Stimulated activated CD4-positive, alpha-beta T cell treated with anti-CD3 and anti-CD28 coated beads, Interleukin-1b, Interleukin-23, amount 100 ng/mL, for 24 hours (primary cell): ENCODE measurements around the gene COPE.
A peak's percentile ranks its signal among the peaks of the same experiment; 100 is the strongest.
"Not testable (repeated sequence)": the region's sequence is repeated elsewhere in the genome, so short reads cannot be mapped to it uniquely, and the experiment has no call there.

Experiments used
- DNase-seq, 4 experiments: peaks; one replicate each; pipeline ENCODE4 v3.0.0-alpha.2; 2020; ENCODE audit warnings: low read depth in 4 of 4, low spot score in 1 of 4

COPE gene

GRCh38 chr19:18940769-18941627 is 21.8 kb upstream of the COPE start, which contains the start of gene HOMER3:
Gene HOMER3, minus strand, starts transcription at chr19:18941217. Its CDS starts 2,235 bp downstream, at chr19:18938982.
- DNase-seq: peak; percentile 55 to 65 (median 62)

DNA sequence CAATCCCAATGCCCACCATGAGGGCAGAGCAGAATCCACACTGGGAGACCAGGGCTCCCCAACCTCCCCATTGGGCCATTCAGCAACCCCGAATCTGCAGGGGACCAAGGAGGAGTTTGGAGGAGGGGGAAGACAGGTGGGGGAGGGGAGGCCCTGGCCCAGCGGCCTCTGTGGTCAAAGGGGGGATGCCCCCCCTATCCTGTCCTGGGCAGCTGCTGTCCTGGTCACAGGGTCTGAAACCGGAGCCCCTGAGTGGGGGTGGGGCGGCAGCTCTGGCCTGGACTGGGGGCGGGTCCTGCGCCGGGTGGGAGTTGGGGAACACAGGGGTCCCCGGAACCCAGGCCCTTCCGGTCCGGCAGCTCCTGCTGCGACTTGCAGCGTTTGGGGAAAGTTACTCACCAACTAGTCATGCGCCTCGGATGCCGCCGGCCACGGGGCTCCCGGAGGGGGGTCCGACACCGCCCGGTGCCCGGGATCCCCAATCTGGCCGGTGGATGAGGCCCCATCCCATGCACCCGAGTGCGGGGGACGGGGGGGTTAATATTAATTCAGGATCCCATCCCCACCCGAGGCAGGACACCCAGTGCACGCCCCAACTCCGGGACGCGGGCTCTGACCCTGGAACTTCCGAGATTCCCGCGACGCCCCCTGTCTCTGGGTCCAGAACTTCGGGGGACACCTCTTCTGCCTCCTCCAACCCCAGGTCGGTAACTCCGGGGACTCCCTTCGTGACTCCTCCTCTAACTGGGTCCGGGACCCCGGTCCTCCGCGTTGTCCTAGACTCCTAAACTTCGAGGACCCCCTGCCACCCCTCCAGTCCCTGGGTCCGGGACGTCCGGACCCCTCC is 21.0 kb upstream of the COPE start:
- no peak for DNase-seq

- DNase-seq: no peak
Measured at GRCh38 chr19:18939163-18939562, 20.0 kb upstream of the COPE start.

GRCh38 chr19:18933297-18933696 is 14.1 kb upstream of the COPE start:
- no peak for DNase-seq

GRCh38 chr19:18932216-18932841 is 13.1 kb upstream of the COPE start:
- DNase-seq: peak; percentile 69 to 85 (median 78)

DNA sequence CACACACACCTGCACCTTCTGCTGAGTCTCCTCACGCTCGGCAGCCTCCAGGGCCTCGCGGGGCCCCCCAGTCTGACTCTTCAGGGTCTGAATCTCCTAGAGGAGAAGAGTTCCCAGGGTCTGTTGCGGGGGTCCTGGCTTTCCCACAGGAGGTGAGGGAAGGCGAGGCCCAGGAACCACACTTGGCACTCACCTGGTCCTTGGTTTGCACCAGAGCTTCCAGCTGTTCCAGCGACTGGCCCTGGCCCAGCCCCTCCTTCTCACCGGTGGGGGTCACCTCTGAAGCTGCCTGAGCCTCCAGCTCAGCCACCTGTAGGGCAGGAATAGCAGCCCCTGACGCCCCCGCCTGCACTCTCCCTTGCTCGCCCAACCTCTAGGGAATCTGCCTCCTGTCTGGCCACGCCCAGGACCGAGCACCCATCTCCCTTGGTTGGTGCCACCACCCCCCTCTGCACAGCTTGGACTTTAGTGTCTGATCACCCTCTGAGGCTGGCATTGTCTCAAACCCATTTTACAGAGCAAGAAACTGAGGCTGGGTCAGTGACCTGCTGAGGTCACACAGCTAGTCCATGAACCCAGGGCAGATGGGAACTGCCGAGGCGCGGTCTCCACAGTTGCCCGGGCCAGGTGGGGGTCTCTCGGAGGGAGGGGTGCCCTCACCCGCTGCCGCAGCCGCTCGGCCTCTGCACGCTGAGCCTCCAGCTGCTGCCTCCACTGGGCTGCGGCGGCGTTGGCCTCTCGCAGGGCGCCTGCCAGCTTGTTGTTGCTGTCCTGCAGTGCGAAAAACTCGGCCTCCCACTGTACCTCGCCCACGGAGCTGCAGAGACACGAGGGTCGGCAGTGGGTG is 12.4 kb upstream of the COPE start:
- DNase-seq: no peak

- DNase-seq: no peak
Measured at GRCh38 chr19:18929311-18929710, 10.1 kb upstream of the COPE start.

DNA sequence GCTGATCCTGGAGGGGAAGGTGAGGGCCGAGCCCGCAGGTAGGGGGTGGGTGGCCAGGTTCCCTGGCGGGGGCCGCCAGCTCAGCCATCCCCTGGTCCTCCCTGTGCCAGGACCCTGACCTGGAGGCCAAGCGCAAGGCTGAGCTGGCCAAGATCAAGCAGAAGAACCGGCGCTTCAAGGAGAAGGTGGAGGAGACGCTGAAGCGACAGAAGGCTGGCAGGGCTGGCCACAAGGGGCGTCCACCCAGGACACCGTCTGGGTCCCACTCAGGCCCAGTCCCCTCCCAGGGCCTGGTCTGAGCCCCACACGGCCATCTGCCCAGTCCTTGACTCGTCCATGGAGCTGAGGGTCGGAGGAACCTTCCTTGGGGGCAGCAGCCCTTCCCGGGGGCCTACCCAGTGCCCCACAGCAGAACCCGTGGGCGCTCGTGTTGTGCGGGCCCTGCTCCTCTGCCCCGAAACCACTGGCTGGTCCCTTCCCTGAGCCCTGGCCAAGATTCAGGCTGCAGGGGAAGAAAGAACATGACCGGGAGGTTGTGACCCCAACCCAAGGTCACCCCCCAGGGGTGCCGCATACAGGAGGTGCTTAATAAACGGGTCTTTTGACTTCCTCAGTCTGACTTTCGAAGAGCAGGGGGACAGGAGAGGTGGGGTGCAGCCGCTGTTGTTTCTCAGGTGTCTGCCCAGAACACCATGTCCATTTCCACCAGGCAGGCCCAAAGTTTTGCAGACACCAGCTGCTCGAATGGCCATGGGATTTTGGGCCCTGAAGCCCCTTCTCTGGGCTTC is 9.0 kb upstream of the COPE start:
- DNase-seq: no peak

- no peak for DNase-seq
Measured at GRCh38 chr19:18924684-18925213, 5.6 kb upstream of the COPE start.

DNA sequence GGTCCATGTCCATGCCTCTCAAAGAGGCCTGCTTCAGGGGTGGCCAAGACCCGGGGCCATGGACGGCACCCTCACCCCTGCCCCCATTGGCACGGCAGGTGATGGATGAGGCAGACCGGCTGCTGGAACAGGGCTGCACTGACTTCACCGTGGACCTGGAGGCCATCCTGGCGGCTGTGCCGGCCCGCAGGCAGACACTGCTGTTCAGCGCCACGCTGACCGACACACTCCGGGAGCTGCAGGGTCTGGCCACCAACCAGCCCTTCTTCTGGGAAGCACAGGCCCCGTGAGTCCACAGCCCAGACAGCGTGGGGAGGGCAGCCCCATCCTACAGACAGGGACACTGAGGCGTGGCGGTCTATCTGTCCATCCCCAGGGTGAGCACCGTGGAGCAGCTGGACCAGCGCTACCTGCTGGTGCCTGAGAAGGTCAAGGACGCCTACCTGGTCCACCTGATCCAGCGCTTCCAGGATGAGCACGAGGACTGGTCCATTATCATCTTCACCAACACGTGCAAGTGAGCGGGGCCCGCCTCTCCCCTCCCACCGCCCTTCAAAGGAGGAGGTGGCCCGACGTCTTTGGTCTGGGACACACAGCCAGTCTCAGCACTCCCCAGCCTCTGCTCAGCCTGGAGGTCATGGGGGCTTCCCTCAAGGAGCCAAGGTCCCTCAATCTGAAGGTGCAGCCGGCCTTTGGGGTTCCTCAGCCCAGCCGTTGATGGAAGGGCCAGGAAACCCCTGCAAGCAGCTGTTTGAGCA is 3.2 kb upstream of the COPE start:
- no peak for DNase-seq

DNA sequence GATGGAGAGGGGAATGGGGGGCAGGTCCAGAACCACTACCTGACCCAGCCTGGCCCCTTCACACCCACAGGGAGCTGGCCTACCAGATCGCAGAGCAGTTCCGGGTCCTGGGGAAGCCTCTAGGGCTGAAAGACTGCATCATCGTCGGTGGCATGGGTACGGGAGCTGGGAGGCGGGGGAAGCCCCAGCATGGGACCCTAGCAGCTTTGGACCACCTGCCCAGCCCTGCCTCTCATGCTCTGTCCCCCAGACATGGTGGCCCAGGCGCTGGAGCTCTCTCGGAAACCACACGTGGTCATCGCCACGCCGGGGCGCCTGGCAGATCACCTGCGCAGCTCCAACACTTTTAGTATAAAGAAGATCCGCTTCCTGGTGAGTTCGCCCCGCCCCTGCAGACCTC is 2.4 kb upstream of the COPE start:
- no peak for DNase-seq

DNA sequence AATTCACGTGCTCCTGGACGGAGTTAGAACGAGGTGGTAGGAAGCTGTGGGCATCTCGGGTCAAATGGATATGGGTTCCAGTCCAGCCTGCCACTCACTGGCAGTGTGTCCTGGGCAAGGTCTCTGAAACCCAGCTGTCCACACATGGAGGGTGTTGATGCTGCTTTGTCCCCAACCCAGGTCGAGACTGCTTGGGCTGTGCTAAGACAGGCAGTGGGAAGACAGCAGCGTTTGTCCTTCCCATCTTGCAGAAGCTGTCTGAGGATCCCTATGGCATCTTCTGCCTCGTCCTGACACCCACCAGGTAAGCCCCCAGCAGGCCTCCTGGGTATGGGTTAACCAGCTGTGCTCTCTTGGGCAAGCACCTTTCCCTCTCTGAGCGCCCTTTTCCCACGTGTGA is 1.2 kb upstream of the COPE start:
- no peak for DNase-seq

DNA sequence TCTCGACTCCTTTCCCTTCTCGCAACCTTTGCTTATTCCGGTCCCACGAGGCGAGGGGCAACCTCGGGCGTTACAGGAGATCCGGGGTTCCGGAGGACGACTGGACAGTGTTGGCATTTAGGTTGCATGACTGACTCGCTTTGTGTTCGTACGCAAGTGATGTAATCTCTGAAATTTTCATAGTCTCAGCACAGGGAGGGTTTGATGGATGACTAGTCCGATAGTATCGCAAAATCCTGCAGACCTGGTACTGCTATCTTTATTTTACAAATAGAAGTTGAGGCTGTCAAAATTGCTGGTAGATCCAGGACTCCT is 670 bp upstream of the COPE start:
- no peak for DNase-seq

DNA sequence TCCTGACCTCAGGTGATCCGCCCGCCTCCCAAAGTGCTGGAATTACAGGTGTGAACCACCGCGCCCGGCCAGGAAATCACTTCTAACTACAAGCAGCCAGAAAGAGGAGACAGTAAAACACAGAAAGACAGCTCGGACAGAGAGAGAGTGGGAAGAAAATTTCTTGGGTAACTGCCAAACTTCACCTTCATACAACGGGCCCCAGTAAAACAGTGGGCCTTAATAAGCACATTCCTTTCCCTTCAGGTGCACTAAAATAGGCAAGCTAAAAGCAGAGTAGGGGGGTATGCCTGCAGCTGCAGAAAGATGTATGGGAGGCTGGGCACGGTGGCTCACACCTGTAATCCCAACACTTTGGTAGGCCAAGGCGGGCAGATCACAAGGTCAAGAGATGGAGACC is 1.6 kb downstream of the COPE start:
- DNase-seq: not testable (repeated sequence)

DNA sequence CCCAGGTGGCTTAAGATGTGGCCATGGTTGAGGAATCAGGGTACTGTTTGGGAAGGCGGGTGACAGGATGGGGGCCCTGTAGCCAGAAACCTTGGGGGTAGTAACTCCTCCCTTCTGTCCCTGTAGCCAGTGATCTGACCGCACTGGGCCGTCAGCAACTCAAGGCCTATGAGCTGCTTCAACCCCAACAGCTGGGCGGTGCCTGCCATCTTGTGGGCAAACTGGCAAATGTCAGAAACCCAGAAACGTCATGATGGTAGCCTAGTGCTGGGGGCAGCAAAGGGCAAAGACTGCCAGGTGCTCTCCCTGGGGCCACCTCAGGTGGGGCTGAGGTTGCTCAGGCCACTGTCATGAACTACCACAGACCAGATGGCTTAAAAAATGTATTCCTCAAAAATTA is 3.5 kb downstream of the COPE start:
- DNase-seq: no peak

- DNase-seq: no peak
Measured at GRCh38 chr19:18913466-18913865, 5.7 kb downstream of the COPE start.

- DNase-seq: no peak
Measured at GRCh38 chr19:18912933-18913332, 6.3 kb downstream of the COPE start.

DNA sequence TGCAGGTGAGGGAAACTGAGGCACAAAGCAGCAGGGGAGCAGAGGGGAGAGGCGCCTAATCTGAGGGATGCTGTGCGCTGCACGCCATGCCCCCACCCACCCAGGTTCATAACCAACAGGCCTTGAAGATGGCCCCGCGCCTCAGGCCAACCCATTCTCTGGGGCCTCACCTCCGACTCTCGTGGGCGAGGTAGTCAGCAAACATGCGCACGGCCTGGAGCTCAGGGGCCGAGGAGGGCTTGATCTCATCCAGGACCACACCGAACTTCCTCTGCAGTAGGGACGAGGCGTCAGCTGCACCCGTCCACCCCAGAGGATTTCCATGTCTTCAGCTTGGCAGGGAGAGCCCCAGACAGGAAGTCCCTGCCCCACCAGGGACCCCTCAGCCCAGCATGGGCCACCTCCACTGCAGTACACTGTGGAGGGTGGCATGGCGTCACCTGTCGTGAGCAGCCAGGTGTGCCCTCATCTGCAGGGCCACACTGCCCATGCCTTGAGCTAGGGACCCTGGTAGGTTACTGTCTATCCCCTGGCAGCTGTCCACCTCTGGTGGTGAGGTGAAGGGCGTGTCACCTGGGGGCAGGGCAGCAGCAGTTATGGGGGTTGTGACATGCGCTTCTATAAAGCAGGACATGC is 8.3 kb downstream of the COPE start:
- no peak for DNase-seq

GRCh38 chr19:18910010-18910409 is 9.2 kb downstream of the COPE start:
- DNase-seq: no peak
